LNCaP clone FGC (cell line): ENCODE measurements around the gene CFAP251.

Experiments
- DNase-seq: peaks from one replicate; pipeline ENCODE4 v3.0.0-alpha.2; 2011; ENCODE audit warnings: low read depth
- H3K4me3 ChIP-seq: 2 replicates; pipeline ENCODE4 v1.5.1; 2011; ENCODE audit warnings: mild to moderate bottlenecking, low read depth, low read length, control low read depth
- CTCF ChIP-seq: IDR thresholded peaks from 2 replicates; pipeline ENCODE4 v1.5.1; 2012; ENCODE audit warnings: mild to moderate bottlenecking; ENCODE audit not compliant: control insufficient read depth, insufficient read depth; ENCODE audit errors: extremely low read depth

The CFAP251 gene

GRCh38 chr12:121966959-121967358 is 48.6 kb downstream of the CFAP251 start:
- no peak overlapping the region for H3K4me3 ChIP-seq
- no peak for DNase-seq
- no peak for TF ChIP-seq CTCF

- no peak for TF ChIP-seq CTCF
Measured at GRCh38 chr12:121968876-121969275, 50.5 kb downstream of the CFAP251 start.

GRCh38 chr12:121969726-121970125 is 51.3 kb downstream of the CFAP251 start:
- no peak overlapping the region for H3K4me3 ChIP-seq
- DNase-seq = no peak
- no peak for TF ChIP-seq CTCF

More at GRCh38 chr12:121968876-121969275, 50.5 kb downstream of the CFAP251 start:
- H3K4me3 ChIP-seq = no peak overlapping the region
- DNase-seq = no peak

DNA sequence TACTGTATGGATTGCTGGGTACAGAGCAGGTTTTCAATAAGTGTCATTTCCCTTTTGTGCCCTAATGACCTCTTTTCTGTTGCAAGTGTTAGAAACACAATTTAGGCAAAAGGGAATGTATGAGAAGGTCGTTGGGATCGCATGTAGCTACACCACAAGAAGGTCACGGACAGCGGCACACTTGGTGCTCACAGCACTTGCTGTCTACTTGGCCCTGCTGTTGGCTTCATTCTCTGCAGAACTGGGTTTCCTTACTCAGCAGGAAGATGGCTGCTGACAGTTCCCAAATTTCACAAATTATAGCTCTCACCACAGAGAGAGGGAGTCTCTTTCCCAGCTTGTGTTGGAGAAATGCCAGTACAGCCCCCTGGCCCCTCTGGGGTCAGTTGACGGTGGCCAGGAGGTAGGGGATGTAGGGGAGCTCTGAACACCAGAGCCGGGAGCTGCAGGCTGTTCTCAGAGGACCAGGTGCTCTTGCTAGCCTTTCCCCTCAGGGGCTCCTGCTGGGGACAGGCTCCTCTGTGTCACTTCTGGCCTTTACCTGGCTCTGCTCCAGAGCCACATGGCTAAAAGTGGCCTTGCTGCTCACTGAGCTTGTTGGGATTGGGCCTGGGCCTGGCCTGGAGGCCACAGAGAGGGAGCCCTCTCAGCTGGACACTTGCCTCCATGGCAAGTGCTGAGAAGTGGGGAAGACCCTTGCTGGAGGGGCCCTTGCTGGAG is 52.3 kb downstream of the CFAP251 start:
- TF ChIP-seq CTCF = no peak
- H3K4me3 ChIP-seq = no peak overlapping the region
- DNase-seq = no peak

- TF ChIP-seq CTCF = no peak
- H3K4me3 ChIP-seq = no peak overlapping the region
- no peak for DNase-seq
Measured at GRCh38 chr12:121974026-121974985, 55.9 kb downstream of the CFAP251 start.

DNA sequence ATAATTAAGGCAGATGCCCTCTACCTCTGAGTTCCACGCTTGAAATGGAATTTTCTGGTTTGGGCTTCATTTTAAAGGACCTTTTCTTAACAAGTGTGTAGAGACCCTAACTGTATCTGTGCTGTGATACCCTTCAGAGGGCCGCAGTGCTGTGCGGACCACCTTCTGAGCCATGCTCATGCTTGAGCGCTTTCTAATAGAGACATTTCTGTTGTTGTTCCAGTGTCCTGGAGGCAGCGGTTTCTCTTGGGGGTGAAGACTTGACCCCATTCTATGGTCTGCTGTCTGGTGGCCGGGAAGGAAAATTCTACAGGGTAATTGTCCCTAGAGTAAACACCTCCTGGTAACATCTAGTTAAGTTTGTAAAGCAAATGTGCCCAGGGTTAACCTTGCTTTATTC is 56.6 kb downstream of the CFAP251 start:
- TF ChIP-seq CTCF = no peak
- no peak for DNase-seq

More for the DNA sequence above, 56.6 kb downstream of the CFAP251 start:
- H3K4me3 ChIP-seq = no peak overlapping the region
